Measurements from ENCODE around the gene UNC13D.
"Not testable (repeated sequence)": the region's sequence is repeated elsewhere in the genome, so short reads cannot be mapped to it uniquely, and the experiment has no call there.

The UNC13D gene

DNA sequence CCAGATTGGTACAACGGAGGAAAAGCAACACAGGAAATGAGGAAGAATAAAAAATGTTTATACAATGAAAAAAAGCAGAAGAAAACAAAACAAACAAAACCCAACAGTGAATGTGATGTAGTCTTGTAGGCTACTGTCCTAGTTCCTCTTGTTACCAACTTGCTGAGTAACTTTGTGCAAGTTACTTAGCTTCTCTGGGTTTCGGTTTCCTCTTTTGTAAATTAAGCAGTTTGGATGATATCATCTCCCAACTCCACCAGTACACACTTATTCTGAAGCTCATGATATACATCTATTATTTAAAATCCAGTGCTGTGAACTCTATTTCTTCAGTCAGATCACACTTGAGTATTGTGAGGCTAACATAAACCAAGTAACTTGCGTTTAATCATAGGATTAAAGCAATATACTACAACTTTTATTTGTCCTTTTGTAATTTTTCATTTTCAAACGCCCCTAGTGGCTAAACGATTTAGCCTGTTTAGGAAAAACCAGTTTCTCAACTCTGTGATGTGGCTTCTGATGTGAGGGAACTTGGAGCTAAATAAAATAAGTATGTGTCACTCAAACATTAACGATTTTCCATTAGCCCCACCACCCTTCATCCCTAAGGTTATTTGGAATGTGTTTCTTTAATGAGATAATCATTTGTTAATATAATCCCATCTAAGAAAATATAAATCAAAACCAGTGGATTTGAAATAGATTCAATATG is 61.0 kb downstream of the UNC13D start:
- peak; percentile 71 for TF ChIP-seq CTCF (IDR thresholded peaks at IDR 0.05; ENCODE audit: low read depth, low read length)
- in situ Hi-C loops (cut with HindIII; ENCODE audit: low sequenced_read_pairs) = no loop called here
- no peak overlapping the region for H3K4me3 ChIP-seq (ENCODE audit: low read depth, low read length)
- peak; percentile 75 for DNase-seq (ENCODE audit: low read depth, low spot score)

DNA sequence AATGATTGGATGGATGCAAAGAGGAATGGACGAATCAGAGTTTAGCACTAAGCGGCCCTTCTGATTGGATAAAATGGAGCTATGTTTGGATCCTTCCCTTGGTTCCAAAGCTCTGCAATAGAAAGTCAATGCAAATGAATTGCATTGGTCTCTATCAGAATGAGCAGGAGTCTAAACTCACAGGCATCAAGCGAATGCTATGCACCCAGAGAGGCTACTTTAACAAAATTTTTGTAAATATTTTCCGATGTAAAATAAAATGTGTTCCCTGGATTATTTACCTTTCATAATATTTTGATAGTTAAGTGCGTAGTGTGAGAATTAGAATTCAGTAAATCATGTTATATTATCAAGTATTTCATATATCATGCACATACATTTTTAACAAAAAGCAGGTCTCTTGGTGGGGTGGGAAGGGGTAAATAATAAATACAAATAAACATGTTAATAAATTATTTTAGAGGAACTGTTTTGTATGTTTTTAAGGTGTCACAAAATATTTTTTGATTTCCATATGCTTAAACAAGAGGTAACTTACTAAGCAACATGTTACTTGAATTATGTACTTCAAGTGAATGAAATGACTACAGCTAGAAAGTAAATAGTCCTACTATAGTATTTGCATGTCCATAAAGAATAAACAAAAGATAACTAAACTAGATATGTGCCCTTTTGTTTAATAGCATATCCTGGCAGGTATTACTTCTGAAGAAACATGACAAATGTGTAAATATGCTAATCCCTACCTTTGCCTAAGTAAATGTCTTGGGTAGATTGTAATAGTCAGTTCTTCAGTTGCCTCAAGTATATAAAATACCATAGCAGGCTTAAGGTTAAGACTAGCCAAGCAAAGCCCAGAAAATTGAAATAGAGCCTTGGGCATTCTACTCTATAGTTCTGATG is 64.0 kb downstream of the UNC13D start:
- TF ChIP-seq CTCF (IDR thresholded peaks at IDR 0.05; ENCODE audit: low read depth, low read length) = no peak
- peak overlapping the region; percentile 13 for H3K4me3 ChIP-seq (ENCODE audit: low read depth, low read length)
- in situ Hi-C loops (cut with HindIII; ENCODE audit: low sequenced_read_pairs) = no loop called here
- DNase-seq (ENCODE audit: low read depth, low spot score) = no peak

DNA sequence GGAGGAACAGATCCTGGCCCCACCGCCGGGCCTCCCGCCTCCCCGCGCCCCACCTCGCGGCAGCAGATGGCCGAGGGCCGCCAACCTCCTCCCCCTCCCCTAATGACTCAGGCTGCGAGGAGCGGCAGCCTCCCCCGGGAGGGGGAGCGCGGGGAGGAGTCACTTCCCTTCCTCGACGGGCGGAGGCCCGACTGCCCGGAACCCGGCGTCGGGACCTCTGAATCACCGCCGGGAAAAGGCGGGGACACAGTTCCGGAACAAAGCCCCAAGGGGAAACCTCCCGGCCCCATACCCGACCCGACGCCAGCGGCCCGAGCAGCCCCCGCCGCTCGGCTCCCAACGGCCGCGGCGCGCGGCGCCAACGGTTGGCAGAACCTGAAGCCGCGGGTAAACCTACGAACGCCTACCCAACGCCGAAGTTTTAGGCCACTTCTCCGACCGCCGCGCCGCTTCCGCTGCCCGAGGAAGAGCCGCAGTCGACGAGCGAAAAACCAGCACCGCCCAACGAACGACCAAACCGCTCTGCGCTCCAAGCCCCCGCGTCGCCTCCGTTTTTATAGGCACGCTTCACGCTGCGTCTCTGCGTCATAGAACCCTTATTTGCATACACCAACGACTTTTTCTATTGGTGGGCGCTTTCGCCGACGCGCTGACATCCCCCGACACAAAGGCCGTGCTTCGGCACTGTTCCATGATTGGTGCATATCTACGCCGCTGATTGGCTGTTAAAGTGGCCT is 64.8 kb downstream of the UNC13D start:
- in situ Hi-C loops (cut with HindIII; ENCODE audit: low sequenced_read_pairs) = no loop called here
- peak; percentile 100 for DNase-seq (ENCODE audit: low read depth, low spot score)
- peak overlapping the region; percentile 96 for H3K4me3 ChIP-seq (ENCODE audit: low read depth, low read length)
- TF ChIP-seq CTCF (IDR thresholded peaks at IDR 0.05; ENCODE audit: low read depth, low read length) = no peak

DNA sequence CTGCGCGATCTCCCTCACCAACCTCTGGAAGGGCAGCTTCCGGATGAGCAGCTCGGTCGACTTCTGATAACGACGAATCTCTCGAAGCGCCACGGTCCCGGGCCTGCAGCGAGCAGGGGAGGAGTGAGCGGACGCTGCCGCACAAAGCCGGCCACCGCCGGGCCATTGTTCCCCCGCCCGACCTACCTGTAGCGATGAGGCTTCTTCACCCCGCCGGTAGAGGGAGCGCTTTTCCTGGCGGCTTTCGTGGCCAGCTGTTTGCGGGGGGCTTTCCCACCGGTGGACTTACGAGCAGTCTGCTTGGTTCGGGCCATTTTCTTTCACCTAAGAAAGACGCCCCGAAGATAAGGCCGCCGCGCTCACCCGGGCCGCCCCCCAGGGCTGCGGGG is 65.3 kb downstream of the UNC13D start:
- TF ChIP-seq CTCF (IDR thresholded peaks at IDR 0.05; ENCODE audit: low read depth, low read length) = peak; percentile 50
- peak overlapping the region; percentile 96 for H3K4me3 ChIP-seq (ENCODE audit: low read depth, low read length)
- in situ Hi-C loops (cut with HindIII; ENCODE audit: low sequenced_read_pairs) = no loop called here
- DNase-seq (ENCODE audit: low read depth, low spot score) = no peak

- H3K4me3 ChIP-seq (ENCODE audit: low read depth, low read length) = peak overlapping the region; percentile 96
- in situ Hi-C loops (cut with HindIII; ENCODE audit: low sequenced_read_pairs); DNase-seq (ENCODE audit: low read depth, low spot score): not testable (repeated sequence)
Measured at GRCh38 chr17:75778066-75778860, 65.9 kb downstream of the UNC13D start.

DNA sequence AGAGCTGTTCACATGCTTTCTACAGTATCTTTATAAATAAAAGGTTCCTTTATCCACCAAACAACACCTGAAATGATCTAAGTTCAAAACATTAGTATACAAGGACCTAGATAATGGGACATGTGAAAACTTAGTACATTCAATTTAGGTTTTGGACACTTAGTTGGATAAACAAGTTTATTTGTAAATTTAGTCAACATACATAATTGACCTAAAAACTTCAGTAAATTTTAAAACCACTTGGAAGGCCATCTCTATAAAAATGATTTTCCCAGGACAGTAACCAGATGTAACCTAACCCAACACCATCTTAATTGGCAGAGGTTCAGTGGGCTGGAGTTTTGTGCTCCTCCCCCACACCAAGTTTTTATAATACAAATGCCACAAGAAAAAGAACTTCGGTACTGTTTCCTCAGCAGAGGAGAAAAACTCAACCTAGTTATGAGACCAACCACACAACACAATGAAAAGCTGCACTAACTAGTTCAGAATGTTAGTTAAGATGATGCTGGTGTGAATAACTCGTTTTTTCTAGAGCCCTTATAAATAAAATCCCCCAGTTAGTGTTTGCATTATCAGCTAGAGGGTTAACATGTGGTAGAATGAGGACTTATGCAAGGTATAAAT is 66.8 kb downstream of the UNC13D start:
- H3K4me3 ChIP-seq (ENCODE audit: low read depth, low read length) = peak overlapping the region; percentile 96
- in situ Hi-C loops (cut with HindIII; ENCODE audit: low sequenced_read_pairs) = no loop called here
- no peak for DNase-seq (ENCODE audit: low read depth, low spot score)
- TF ChIP-seq CTCF (IDR thresholded peaks at IDR 0.05; ENCODE audit: low read depth, low read length) = no peak

Data from astrocyte of the spinal cord (primary cell).